Caco-2 (cell line): Measurements from ENCODE around the gene HOXA5. TPM values are rescaled to one million over a fixed set of nuclear protein-coding genes. Genes with fewer than 3 reads are reported as not detected.

ENCODE experiments used
- BruUV-seq: library from RNA; stranded (reverse); fragments of 400-500 nt; replicated peaks from 2 replicates; lab custom pipeline; 2021; lab: Mats Ljungman, UMichigan
- CTCF ChIA-PET: fragments of 300-600 bp; sonication (Branson Sonifier 250); formaldehyde crosslinking; loops from one replicate; lab custom pipeline; 2022; ENCODE audit warnings: antibody characterized with exemption; lab: Charles Lee
- POLR2A ChIA-PET: fragments of 300-600 bp; sonication (Branson Sonifier 250); formaldehyde crosslinking; loops from one replicate; lab custom pipeline; 2022; ENCODE audit warnings: antibody characterized with exemption; lab: Charles Lee
- DNase-seq, 2 experiments: peaks; one replicate each; pipeline versions ENCODE4 v3.0.0 to v3.0.0-alpha.2; 2020 to 2022
- H3K27me3 ChIP-seq: replicated peaks from 2 replicates; pipeline ENCODE4 v1.6.0; 2011; ENCODE audit warnings: low read length; ENCODE audit not compliant: control insufficient read depth, insufficient read depth
- H3K36me3 ChIP-seq: 2 replicates; pipeline ENCODE4 v1.5.1; 2011; ENCODE audit warnings: low read length; ENCODE audit not compliant: control insufficient read depth, insufficient read depth
- H3K4me1 ChIP-seq: fragments of 250-450 bp; sonication (Bioruptor Pico); 2 replicates; pipeline ENCODE4 v1.5.1; 2020; ENCODE audit warnings: mild to moderate bottlenecking
- H3K4me3 ChIP-seq: 2 replicates; pipeline ENCODE4 v1.5.1; 2011; ENCODE audit warnings: low read depth, mild to moderate bottlenecking, control low read depth, low read length
- H3K9me3 ChIP-seq: fragments of 250-450 bp; sonication (Bioruptor Pico); 2 replicates; pipeline ENCODE4 v1.5.1; 2020; ENCODE audit warnings: mild to moderate bottlenecking, moderate library complexity
- H3K27ac Mint-ChIP-seq: one replicate; pipeline ENCODE4 v1.8.0; 2022; ENCODE audit warnings: mixed read lengths; ENCODE audit not compliant: unreplicated experiment
- H3K27me3 Mint-ChIP-seq: one replicate; pipeline ENCODE4 v1.8.0; 2022; ENCODE audit warnings: mixed read lengths; ENCODE audit not compliant: insufficient read depth, unreplicated experiment
- H3K36me3 Mint-ChIP-seq: one replicate; pipeline ENCODE4 v1.8.0; 2022; ENCODE audit warnings: mild to moderate bottlenecking, mixed read lengths; ENCODE audit not compliant: insufficient read depth, unreplicated experiment
- H3K4me1 Mint-ChIP-seq: one replicate; pipeline ENCODE4 v1.8.0; 2022; ENCODE audit warnings: low read depth, mixed read lengths; ENCODE audit not compliant: unreplicated experiment
- H3K4me3 Mint-ChIP-seq: one replicate; pipeline ENCODE4 v1.8.0; 2022; ENCODE audit warnings: mild to moderate bottlenecking, moderate library complexity, mixed read lengths; ENCODE audit not compliant: unreplicated experiment
- H3K9me3 Mint-ChIP-seq: one replicate; pipeline ENCODE4 v1.8.0; 2022; ENCODE audit warnings: mixed read lengths; ENCODE audit not compliant: unreplicated experiment
- intact Hi-C: fragments of 100-400 bp; cut with micrococcal nuclease; formaldehyde crosslinking; loops from one replicate; pipeline ENCODE4 v1.10.0; 2022; ENCODE audit not compliant: unreplicated experiment
- total RNA-seq: library from RNA; stranded (reverse); gene quantifications from 2 replicates; pipeline ENCODE4 v1.2.3, GENCODE V29; 2022
- TF ChIP-seq, protein P1 (sequence below), 2 experiments: fragments of 200-600 bp in 1 of 2; IDR thresholded peaks; 1 replicate in 1 of 2; 2 replicates in 1 of 2; pipeline versions ENCODE4 v1.5.1 to v1.8.0; 2011 to 2022; ENCODE audit warnings: antibody characterized with exemption in 1 of 2, control low read depth in 1 of 2, inconsistent platforms in 1 of 2, low read depth in 1 of 2, low read length in 1 of 2, mild to moderate bottlenecking in 1 of 2, moderate library complexity in 1 of 2; ENCODE audit not compliant: insufficient read depth in 1 of 2, severe bottlenecking in 1 of 2, unreplicated experiment in 1 of 2

Gene HOXA5
- total RNA-seq, 1 experiment from 2014 or later = 4.9 TPM

DNA sequence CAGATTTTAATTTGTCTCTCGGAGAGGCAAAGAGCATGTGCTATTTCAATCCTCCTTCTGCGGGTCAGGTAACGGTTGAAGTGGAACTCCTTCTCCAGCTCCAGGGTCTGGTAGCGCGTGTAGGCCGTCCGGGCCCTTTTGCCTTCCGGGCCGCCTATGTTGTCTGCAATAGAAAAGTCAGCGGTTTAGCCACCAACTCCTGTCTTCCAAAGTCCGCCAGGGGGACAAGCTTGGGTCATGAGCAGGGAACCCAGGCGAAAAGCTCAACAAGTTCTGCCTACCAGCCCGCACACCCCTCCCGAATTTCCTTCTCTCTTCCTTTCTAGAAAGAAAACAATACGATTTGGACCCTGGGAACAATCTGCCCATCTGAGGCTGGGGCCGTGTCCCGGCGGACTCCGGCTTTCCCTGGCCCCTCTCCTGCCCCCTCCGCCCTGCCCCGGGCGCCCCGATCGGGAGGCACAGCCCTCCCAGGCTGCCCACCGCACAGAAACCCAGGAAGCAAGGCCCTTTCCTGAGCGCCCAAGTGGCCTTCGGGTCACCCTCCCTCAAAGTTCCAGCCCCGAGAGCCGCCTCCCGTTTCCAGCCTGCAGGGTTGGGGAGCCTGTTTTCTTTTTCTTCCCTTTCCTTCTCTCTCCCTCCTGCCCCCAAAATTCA is 1.4 kb downstream of the HOXA5 start:
- peak in 1 of 2 experiments; percentile 26 for DNase-seq
- H3K27ac Mint-ChIP-seq = peak overlapping the region; percentile 13
- Histone ChIP-seq H3K4me1 (0 out of 2 replicates have a peak, but pooled peaks cover 2% of the 10 kb centered on the region), H3K36me3 (no peaks in the 10 kb centered on the region; the same call in 1 of the 2 replicates), H3K4me3 (peak overlapping the region; percentile 57), H3K9me3 (no peaks in the 10 kb centered on the region), H3K27me3 (no peaks in the 10 kb centered on the region)
- H3K4me1 Mint-ChIP-seq = no peaks in the 10 kb centered on the region
- BruUV-seq = no TSS peak
- intact Hi-C loops = no loop called here
- POLR2A ChIA-PET = no interaction called here
- TF ChIP-seq, protein P1, sequence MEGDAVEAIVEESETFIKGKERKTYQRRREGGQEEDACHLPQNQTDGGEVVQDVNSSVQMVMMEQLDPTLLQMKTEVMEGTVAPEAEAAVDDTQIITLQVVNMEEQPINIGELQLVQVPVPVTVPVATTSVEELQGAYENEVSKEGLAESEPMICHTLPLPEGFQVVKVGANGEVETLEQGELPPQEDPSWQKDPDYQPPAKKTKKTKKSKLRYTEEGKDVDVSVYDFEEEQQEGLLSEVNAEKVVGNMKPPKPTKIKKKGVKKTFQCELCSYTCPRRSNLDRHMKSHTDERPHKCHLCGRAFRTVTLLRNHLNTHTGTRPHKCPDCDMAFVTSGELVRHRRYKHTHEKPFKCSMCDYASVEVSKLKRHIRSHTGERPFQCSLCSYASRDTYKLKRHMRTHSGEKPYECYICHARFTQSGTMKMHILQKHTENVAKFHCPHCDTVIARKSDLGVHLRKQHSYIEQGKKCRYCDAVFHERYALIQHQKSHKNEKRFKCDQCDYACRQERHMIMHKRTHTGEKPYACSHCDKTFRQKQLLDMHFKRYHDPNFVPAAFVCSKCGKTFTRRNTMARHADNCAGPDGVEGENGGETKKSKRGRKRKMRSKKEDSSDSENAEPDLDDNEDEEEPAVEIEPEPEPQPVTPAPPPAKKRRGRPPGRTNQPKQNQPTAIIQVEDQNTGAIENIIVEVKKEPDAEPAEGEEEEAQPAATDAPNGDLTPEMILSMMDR (IDR thresholded peaks at IDR 0.05; ENCODE audit: insufficient read depth in 1 of 2, low read depth in 1 of 2, low read length in 1 of 2, severe bottlenecking in 1 of 2, unreplicated experiment in 1 of 2) = no peak
- no peaks in the 10 kb centered on the region for H3K9me3 Mint-ChIP-seq
- H3K4me3 Mint-ChIP-seq = peak overlapping the region; percentile 78
- CTCF ChIA-PET = interaction anchor here (0.6 to 1.3 kb wide), 4 partner anchors 14 to 288 kb away, joined by 3 to 4 read pairs (median 3); partner anchors contain the start of gene HOXA7
- H3K36me3 Mint-ChIP-seq = peaks cover 11% of the 10 kb centered on the region
- no peaks in the 10 kb centered on the region for H3K27me3 Mint-ChIP-seq

DNA sequence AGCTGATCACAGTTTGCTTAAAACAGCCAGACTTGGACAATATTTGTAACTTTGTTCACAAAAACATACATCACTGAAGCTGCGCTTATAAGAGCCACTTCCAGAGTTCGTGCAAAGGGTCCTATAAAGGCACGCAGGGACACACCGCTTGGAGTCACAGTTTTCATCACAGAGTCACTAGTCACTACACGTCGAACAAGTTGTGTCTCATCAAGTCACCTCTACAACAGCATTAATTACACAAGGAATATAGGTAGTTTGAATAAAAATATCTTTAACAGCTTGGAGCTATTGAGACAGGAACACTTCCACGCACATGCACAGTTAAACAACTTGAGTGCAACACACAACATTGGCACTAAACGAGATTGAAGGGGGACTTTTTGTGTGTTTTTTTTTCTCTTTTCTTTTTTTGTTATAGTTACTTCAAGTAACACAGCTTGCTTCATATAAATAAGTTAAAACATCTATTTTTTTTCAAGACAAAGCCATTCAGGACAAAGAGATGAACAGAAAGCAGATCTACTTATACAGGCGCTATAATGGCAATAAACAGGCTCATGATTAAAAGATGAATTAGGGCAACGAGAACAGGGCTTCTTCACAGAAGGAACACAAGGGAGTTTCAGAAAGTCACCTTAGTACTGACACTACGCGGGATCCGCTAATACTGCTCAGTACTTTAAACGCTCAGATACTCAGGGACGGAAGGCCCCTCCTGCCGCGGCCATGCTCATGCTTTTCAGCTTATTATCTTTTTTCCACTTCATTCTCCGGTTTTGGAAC is 2.2 kb downstream of the HOXA5 start:
- Histone ChIP-seq H3K4me3 (no peak overlapping the region), H3K9me3 (no peaks in the 10 kb centered on the region), H3K4me1 (no peaks in the 10 kb centered on the region), H3K27me3 (no peaks in the 10 kb centered on the region), H3K36me3 (no peaks in the 10 kb centered on the region; the same call in 1 of the 2 replicates)
- no peak for DNase-seq
- intact Hi-C loops = no loop called here
- BruUV-seq = no TSS peak
- Mint-ChIP-seq H3K4me1 (no peaks in the 10 kb centered on the region), H3K4me3 (no peak overlapping the region), H3K27me3 (no peaks in the 10 kb centered on the region), H3K36me3 (peaks cover 11% of the 10 kb centered on the region), H3K27ac (no peak overlapping the region), H3K9me3 (no peaks in the 10 kb centered on the region)
- ChIA-PET CTCF (interaction anchor here (0.9 to 1.3 kb wide), 2 partner anchors 15 to 20 kb away, joined by 3 read pairs; partner anchors contain the start of gene HOXA7), POLR2A (no interaction called here)
- TF ChIP-seq, protein P1 (IDR thresholded peaks at IDR 0.05; ENCODE audit: insufficient read depth in 1 of 2, low read depth in 1 of 2, low read length in 1 of 2, severe bottlenecking in 1 of 2, unreplicated experiment in 1 of 2) = no peak

DNA sequence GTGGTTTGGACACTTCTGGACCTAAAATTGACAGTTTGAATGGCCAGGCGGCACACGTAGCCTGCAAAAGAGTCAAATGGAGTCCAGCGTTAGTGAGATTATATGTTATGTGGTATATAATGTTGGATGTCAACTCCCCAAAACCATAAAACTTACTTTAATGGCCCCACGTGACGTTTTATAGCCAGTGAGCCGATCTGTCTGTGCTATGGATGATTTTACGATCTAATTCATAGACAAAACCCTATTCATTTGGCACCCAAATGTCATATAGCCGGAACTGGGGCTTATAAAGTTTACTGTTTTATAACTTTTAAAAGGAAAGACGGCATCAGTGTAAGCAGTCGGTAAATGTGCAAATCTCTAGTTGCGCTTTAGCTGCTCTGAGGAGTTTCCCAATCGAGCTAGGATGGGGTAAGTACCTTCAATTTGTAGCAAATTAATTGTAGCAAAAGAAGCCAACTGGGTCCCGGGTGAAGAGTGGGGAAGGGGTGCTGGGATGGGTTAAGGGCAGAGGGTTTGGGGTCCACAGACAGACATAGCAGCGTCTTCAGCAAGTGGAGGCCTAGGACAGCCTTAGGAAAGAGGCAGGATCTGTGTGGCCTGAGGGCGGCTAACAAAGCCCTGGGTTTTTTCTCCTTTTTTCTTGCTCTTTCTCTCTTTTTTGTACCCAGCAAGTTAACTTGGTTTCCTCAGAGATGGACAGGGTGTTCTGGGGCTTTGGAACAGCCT is 3.2 kb downstream of the HOXA5 start:
- Mint-ChIP-seq H3K4me3 (peak overlapping the region; percentile 70), H3K27ac (no peak overlapping the region), H3K36me3 (peaks cover 9% of the 10 kb centered on the region), H3K9me3 (no peaks in the 10 kb centered on the region), H3K27me3 (no peaks in the 10 kb centered on the region), H3K4me1 (no peaks in the 10 kb centered on the region)
- POLR2A ChIA-PET = interaction anchor here (0.6 kb wide), 1 partner anchor 46 kb away, joined by 3 read pairs; no protein-coding TSS in a partner anchor
- Histone ChIP-seq H3K27me3 (no peaks in the 10 kb centered on the region), H3K4me3 (peak overlapping the region; percentile 37), H3K4me1 (peaks cover 10% of the 10 kb centered on the region), H3K9me3 (no peaks in the 10 kb centered on the region), H3K36me3 (no peaks in the 10 kb centered on the region; the same call in 1 of the 2 replicates)
- DNase-seq = no peak
- CTCF ChIA-PET = no interaction called here
- no TSS peak for BruUV-seq
- TF ChIP-seq, protein P1 (IDR thresholded peaks at IDR 0.05; ENCODE audit: insufficient read depth in 1 of 2, low read depth in 1 of 2, low read length in 1 of 2, severe bottlenecking in 1 of 2, unreplicated experiment in 1 of 2) = no peak
- intact Hi-C loops = no loop called here
